HFFc6 (cell line): ENCODE results near the gene EIPR1. TPM values are rescaled to one million over a fixed set of nuclear protein-coding genes. Genes with fewer than 3 reads are reported as not detected.

Experiments used
- DNase-seq: peaks from one replicate; pipeline ENCODE4 v3.0.0-alpha.2; 2018
- H3K27ac Mint-ChIP-seq: 2 replicates; pipeline ENCODE4 v1.8.0; 2020; ENCODE audit warnings: mild to moderate bottlenecking, mixed read lengths
- H3K27me3 Mint-ChIP-seq: 2 replicates; pipeline ENCODE4 v1.8.0; 2021; ENCODE audit warnings: mild to moderate bottlenecking, moderate library complexity, mixed read lengths; ENCODE audit not compliant: insufficient read depth
- H3K36me3 Mint-ChIP-seq: 2 replicates; pipeline ENCODE4 v1.8.0; 2021; ENCODE audit warnings: low read depth, mixed read lengths
- H3K4me1 Mint-ChIP-seq: 2 replicates; pipeline ENCODE4 v1.8.0; 2020; ENCODE audit warnings: low read depth, mixed read lengths
- H3K4me3 Mint-ChIP-seq: 2 replicates; pipeline ENCODE4 v1.8.0; 2020; ENCODE audit warnings: mild to moderate bottlenecking, moderate library complexity, mixed read lengths
- H3K9me3 Mint-ChIP-seq: 2 replicates; pipeline ENCODE4 v1.8.0; 2020; ENCODE audit warnings: mild to moderate bottlenecking, mixed read lengths
- CTCF ChIP-seq: fragments of 200-600 bp; sonication (generic); IDR thresholded peaks from 2 replicates; pipeline ENCODE4 v1.5.0; 2021; ENCODE audit warnings: antibody characterized with exemption, mild to moderate bottlenecking
- total RNA-seq, 6 experiments: library from RNA; stranded (reverse); fragmentation: NEBNext Ultra II Directional; extraction: Animal tissue kit (Norgen Biotek cat#: 25700); gene quantifications; 2 replicates in 1 of 6; 3 replicates in 5 of 6; pipeline ENCODE4 v1.2.3, GENCODE V29; 2021

EIPR1 gene
- total RNA-seq, 6 experiments from 2014 or later: 26.6 to 30.9 (median 28.8) TPM

DNA sequence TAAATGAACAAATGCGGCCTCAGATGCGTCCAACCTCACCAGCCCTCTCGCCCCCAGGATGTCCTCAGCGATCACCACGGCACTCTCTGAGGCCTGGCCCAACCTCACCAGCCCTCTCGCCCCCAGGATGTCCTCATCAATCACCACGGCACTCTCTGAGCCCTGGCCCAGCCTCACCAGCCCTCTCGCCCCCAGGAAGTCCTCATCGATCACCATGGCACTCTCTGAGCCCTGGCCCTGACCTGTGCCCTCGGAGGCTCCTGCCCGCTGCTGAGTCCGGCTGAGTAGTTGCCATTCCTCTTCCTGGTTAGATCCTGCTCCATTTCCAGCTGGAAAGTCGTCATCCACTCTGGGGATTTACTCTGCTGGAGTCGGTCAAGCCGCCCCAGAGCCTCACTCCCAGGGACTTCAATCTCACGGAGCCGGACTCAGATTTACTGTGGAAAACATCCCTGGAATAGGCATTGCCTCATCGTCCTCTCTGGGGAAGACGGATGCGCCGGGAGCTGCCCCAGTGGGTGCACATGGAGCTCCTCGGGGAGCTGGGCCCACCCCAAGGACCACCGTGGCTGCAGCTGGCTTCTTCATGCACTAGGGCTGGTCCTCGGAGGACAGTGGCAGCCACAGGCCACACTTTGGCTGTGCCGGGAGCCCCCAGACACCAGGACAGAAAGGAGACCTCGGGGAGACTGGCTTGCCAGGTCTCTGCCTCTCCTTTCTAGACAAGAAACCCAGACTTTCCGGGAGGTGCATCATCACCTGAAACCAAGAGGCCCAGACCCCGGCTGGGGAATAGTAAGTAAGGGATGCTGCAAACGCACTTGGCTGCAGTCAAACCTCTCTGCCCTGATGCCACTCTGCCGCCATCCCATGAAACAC lies 230.6 kb downstream of the EIPR1 start:
- no peaks in the 10 kb centered on the region for H3K9me3 Mint-ChIP-seq
- no peak overlapping the region for H3K27ac Mint-ChIP-seq
- no peaks in the 10 kb centered on the region for H3K4me1 Mint-ChIP-seq

GRCh38 chr2:3146175-3146574 lies 231.4 kb downstream of the EIPR1 start:
- no peak for DNase-seq
- Mint-ChIP-seq H3K9me3 (no peaks in the 10 kb centered on the region), H3K4me1 (no peaks in the 10 kb centered on the region), H3K27me3 (no peaks in the 10 kb centered on the region; the same call in 1 of the 2 replicates), H3K36me3 (no peaks in the 10 kb centered on the region), H3K4me3 (no peak overlapping the region), H3K27ac (no peak overlapping the region)
- no peak for TF ChIP-seq CTCF

More for the DNA sequence above, 230.6 kb downstream of the EIPR1 start:
- no peak for DNase-seq
- H3K4me3 Mint-ChIP-seq: no peak overlapping the region
- H3K36me3 Mint-ChIP-seq: no peaks in the 10 kb centered on the region
- no peaks in the 10 kb centered on the region; the same call in 1 of the 2 replicates for H3K27me3 Mint-ChIP-seq
- TF ChIP-seq CTCF: no peak

DNA sequence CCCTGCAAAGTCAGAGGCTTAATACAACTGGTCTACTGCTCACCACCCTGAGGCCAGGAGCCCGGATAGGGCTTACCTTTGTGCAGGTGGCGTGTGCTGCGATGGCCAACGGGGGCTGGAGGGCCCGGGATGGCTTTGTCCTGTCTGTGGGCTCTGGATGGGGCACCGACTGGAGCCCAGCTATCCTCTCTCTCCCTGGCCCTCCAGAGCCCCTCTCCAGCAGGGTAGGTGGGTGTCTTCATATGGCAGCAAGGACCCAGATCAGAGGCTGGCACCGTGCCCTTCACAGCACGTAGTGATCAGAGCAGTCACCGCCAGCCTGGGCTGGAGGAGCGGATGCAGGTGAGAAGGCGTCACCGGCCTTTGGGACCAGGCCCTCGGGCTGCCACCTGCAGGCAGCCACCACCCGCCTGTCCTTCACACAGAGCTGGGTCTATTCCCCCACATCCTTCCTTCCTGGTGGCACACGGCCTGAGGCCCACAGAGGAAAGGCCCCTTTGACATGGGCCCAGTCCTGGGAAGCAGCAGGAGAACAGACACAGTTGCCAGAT lies 232.1 kb downstream of the EIPR1 start:
- no peak overlapping the region for H3K4me3 Mint-ChIP-seq
- H3K36me3 Mint-ChIP-seq: no peaks in the 10 kb centered on the region
- H3K27me3 Mint-ChIP-seq: no peaks in the 10 kb centered on the region; the same call in 1 of the 2 replicates
- no peak for TF ChIP-seq CTCF
- no peak overlapping the region for H3K27ac Mint-ChIP-seq
- H3K4me1 Mint-ChIP-seq: no peaks in the 10 kb centered on the region
- H3K9me3 Mint-ChIP-seq: no peaks in the 10 kb centered on the region
- no peak for DNase-seq

- TF ChIP-seq CTCF: no peak
- no peak for DNase-seq
- H3K4me1 Mint-ChIP-seq: no peaks in the 10 kb centered on the region
- H3K9me3 Mint-ChIP-seq: no peaks in the 10 kb centered on the region
- H3K36me3 Mint-ChIP-seq: no peaks in the 10 kb centered on the region
- H3K27ac Mint-ChIP-seq: no peak overlapping the region
- no peak overlapping the region for H3K4me3 Mint-ChIP-seq
- no peaks in the 10 kb centered on the region; the same call in 1 of the 2 replicates for H3K27me3 Mint-ChIP-seq
Measured at GRCh38 chr2:3144856-3145255, 232.8 kb downstream of the EIPR1 start.

DNA sequence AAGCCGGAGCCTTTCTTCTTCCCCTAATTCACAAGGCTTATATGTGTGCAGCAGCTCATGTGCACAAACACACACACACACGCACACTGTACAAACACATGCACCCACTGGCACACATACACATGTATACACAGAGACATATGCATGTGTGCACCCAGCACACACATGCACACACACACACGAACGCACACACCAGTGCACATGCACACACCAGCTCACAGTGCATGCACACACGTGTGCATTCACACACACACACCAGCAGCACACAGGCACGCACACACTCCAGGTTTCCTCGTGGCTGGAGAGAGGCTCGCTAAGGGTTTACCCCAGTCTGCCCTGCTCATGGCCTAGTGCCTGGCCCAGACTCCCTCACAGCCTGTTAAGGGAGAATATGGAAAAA lies 234.0 kb downstream of the EIPR1 start:
- Mint-ChIP-seq H3K4me3 (no peak overlapping the region), H3K36me3 (no peaks in the 10 kb centered on the region), H3K27me3 (no peaks in the 10 kb centered on the region; the same call in 1 of the 2 replicates), H3K27ac (no peak overlapping the region), H3K4me1 (no peaks in the 10 kb centered on the region), H3K9me3 (no peaks in the 10 kb centered on the region)
- no peak for DNase-seq
- no peak for TF ChIP-seq CTCF
